ENCODE results near the gene PRRT3. TPM values are rescaled to one million over a fixed set of nuclear protein-coding genes. Genes with fewer than 3 reads are reported as not detected.
"Not testable (repeated sequence)": the region's sequence is repeated elsewhere in the genome, so short reads cannot be mapped to it uniquely, and the experiment has no call there.

Gene PRRT3
- total and polyA plus RNA-seq, 11 donors = 0.39 to 2.3 (median 0.70) TPM

- peaks cover 0 to 8% (median under 1%) of the 10 kb centered on the region in 12 donors for H3K4me1 ChIP-seq
- peaks cover 0 to 56% (median 40%) of the 10 kb centered on the region in 9 donors for H3K36me3 ChIP-seq
- intact Hi-C loops (cut with DNase I) = loop anchor here in 2 of 10 donors (10.0 kb wide), 2 partner anchors 174 to 226 kb away; partner anchors contain the start of gene BRK1 (in 1 of the 2)
- ATAC-seq = no peak
- no peak for TF ChIP-seq POLR2A (IDR thresholded peaks at IDR 0.05)
- TF ChIP-seq CTCF (IDR thresholded peaks at IDR 0.05) = no peak
- H3K27me3 ChIP-seq = no peaks in the 10 kb centered on the region
- no peaks in the 10 kb centered on the region for H3K9me3 ChIP-seq
- H3K4me3 ChIP-seq = no peak overlapping the region
- no peak overlapping the region for H3K27ac ChIP-seq
- no peak for DNase-seq
- 93 to 98% (median 97%) methylated on average over 10 of the region's 10 CpGs for WGBS, 4 donors
Observed at GRCh38 chr3:9940746-9941145, 11.5 kb downstream of the PRRT3 start.

GRCh38 chr3:9939906-9940305 lies 12.3 kb downstream of the PRRT3 start:
- 94 to 98% (median 96%) methylated on average over 9 to 30 of the region's 32 CpGs for WGBS, 4 donors
- DNase-seq, ATAC-seq, H3K27ac ChIP-seq, H3K9me3 ChIP-seq, H3K27me3 ChIP-seq, H3K4me3 ChIP-seq: not testable (repeated sequence)
- peaks cover 0 to 56% (median 40%) of the 10 kb centered on the region in 9 donors for H3K36me3 ChIP-seq
- H3K4me1 ChIP-seq = peaks cover 1 to 16% (median 5%) of the 10 kb centered on the region in 12 donors
- intact Hi-C loops (cut with DNase I) = loop anchor here in 4 of 10 donors (10.0 kb wide), 3 partner anchors 175 to 285 kb away; partner anchors contain the start of gene BRK1 (in 1 of the 4)

GRCh38 chr3:9938966-9939365 lies 13.2 kb downstream of the PRRT3 start:
- no peak overlapping the region for H3K4me3 ChIP-seq
- TF ChIP-seq POLR2A (IDR thresholded peaks at IDR 0.05) (no peak), CTCF (IDR thresholded peaks at IDR 0.05) (no peak)
- ATAC-seq = no peak
- H3K27me3 ChIP-seq = no peaks in the 10 kb centered on the region
- no peak for DNase-seq
- 97 to 98% (median 97%) methylated on average over 2 of the region's 2 CpGs for WGBS, 4 donors
- no peaks in the 10 kb centered on the region for H3K9me3 ChIP-seq
- H3K27ac ChIP-seq = no peak overlapping the region
- H3K36me3 ChIP-seq = peaks cover 0 to 53% (median 37%) of the 10 kb centered on the region in 9 donors
- intact Hi-C loops (cut with DNase I) = loop anchor here in 2 of 10 donors (10.0 kb wide), 1 partner anchor 286 kb away; no protein-coding TSS in a partner anchor
- H3K4me1 ChIP-seq = peaks cover 7 to 25% (median 13%) of the 10 kb centered on the region in 12 donors

- 92 to 97% (median 94%) methylated on average over 12 to 13 of the region's 13 CpGs for WGBS, 4 donors
- Histone ChIP-seq H3K4me1 (peaks cover 7 to 31% (median 18%) of the 10 kb centered on the region in 12 donors), H3K36me3 (peaks cover 0 to 51% (median 33%) of the 10 kb centered on the region in 9 donors), H3K27me3 (no peaks in the 10 kb centered on the region), H3K27ac (no peak overlapping the region), H3K9me3 (no peaks in the 10 kb centered on the region), H3K4me3 (no peak overlapping the region)
- ATAC-seq (no peak), DNase-seq (no peak)
- intact Hi-C loops (cut with DNase I) = loop anchor here in 2 of 10 donors (10.0 kb wide), 1 partner anchor 287 kb away; no protein-coding TSS in a partner anchor
- TF ChIP-seq CTCF (IDR thresholded peaks at IDR 0.05) (no peak), POLR2A (IDR thresholded peaks at IDR 0.05) (no peak)
Observed at GRCh38 chr3:9937486-9938238, 14.5 kb downstream of the PRRT3 start.
